Cardiac muscle cell (in vitro differentiated cells and primary cell): Measurements from ENCODE around the gene FAM168A. TPM values are rescaled to one million over a fixed set of nuclear protein-coding genes. Genes with fewer than 3 reads are reported as not detected.

ENCODE experiments used
- DNase-seq, 2 donors: peaks; one replicate each; pipeline versions ENCODE4 v3.0.0 to v3.0.0-alpha.2; 2010 to 2017; ENCODE audit warnings: low read depth in 1 of 2, low spot score in 1 of 2
- H3K27ac ChIP-seq: fragments of 200-600 bp; sonication (generic); 2 replicates; pipeline ENCODE4 v1.5.1; 2016
- H3K27me3 ChIP-seq: fragments of 200-600 bp; sonication (generic); 2 replicates; pipeline ENCODE4 v1.6.0; 2016; ENCODE audit warnings: control low read depth
- H3K36me3 ChIP-seq: fragments of 200-600 bp; sonication (generic); 2 replicates; pipeline ENCODE4 v1.5.1; 2016; ENCODE audit warnings: control low read depth
- H3K4me1 ChIP-seq: fragments of 200-600 bp; sonication (generic); 2 replicates; pipeline ENCODE4 v1.8.1; 2017; ENCODE audit warnings: low read depth, mild to moderate bottlenecking, mixed run types
- H3K4me3 ChIP-seq: fragments of 200-600 bp; sonication (generic); 2 replicates; pipeline ENCODE4 v1.5.1; 2016; ENCODE audit warnings: mild to moderate bottlenecking
- H3K9me3 ChIP-seq: fragments of 200-600 bp; sonication (generic); 2 replicates; pipeline ENCODE4 v1.5.1; 2017; ENCODE audit warnings: low read depth, mild to moderate bottlenecking, control low read depth
- CTCF ChIP-seq: IDR thresholded peaks from 2 replicates; pipeline ENCODE4 v1.5.1; 2012; ENCODE audit warnings: low read depth, mild to moderate bottlenecking, low read length
- polyA plus RNA-seq: library from polyadenylated mRNA; unstranded; fragments of >200 nt; fragmentation: Nextera tagmentation; extraction: Ambion mirVana; gene quantifications from 2 replicates; pipeline ENCODE4 v1.2.1, GENCODE V29; 2016
- total RNA-seq: library from RNA; depleted of rRNA; stranded (reverse); fragments of >200 nt; gene quantifications from 2 replicates; pipeline ENCODE4 v1.2.3, GENCODE V29; 2016

The FAM168A gene
- total and polyA plus RNA-seq, 2 experiments from 2014 or later, result 9.7 to 32.4 TPM

GRCh38 chr11:73386546-73386945 lies 211.4 kb downstream of the FAM168A start:
- Histone ChIP-seq H3K27me3 (no peaks in the 10 kb centered on the region), H3K36me3 (no peaks in the 10 kb centered on the region), H3K4me3 (no peak overlapping the region), H3K9me3 (no peaks in the 10 kb centered on the region), H3K4me1 (peaks cover 45% of the 10 kb centered on the region), H3K27ac (no peak overlapping the region)
- no peak for TF ChIP-seq CTCF
- no peak for DNase-seq

- Histone ChIP-seq H3K4me1 (peaks cover 50% of the 10 kb centered on the region), H3K9me3 (no peaks in the 10 kb centered on the region), H3K27me3 (no peaks in the 10 kb centered on the region), H3K4me3 (no peak overlapping the region), H3K27ac (no peak overlapping the region), H3K36me3 (no peaks in the 10 kb centered on the region)
- TF ChIP-seq CTCF, result no peak
- no peak for DNase-seq
Measured at GRCh38 chr11:73386016-73386415, 211.9 kb downstream of the FAM168A start.

GRCh38 chr11:73384872-73385689 lies 212.8 kb downstream of the FAM168A start:
- Histone ChIP-seq H3K9me3 (no peaks in the 10 kb centered on the region), H3K4me3 (no peak overlapping the region), H3K36me3 (no peaks in the 10 kb centered on the region), H3K4me1 (peaks cover 59% of the 10 kb centered on the region), H3K27ac (no peak overlapping the region), H3K27me3 (no peaks in the 10 kb centered on the region)
- TF ChIP-seq CTCF, result no peak
- no peak for DNase-seq

- Histone ChIP-seq H3K9me3 (no peaks in the 10 kb centered on the region), H3K4me3 (no peak overlapping the region), H3K4me1 (peaks cover 63% of the 10 kb centered on the region), H3K27me3 (no peaks in the 10 kb centered on the region), H3K27ac (no peak overlapping the region), H3K36me3 (no peaks in the 10 kb centered on the region)
- no peak for DNase-seq
- TF ChIP-seq CTCF, result no peak
Measured at GRCh38 chr11:73384531-73384871, 213.4 kb downstream of the FAM168A start.

GRCh38 chr11:73384125-73384441 lies 213.8 kb downstream of the FAM168A start:
- no peak for TF ChIP-seq CTCF
- Histone ChIP-seq H3K27me3 (no peaks in the 10 kb centered on the region), H3K9me3 (no peaks in the 10 kb centered on the region), H3K27ac (no peak overlapping the region), H3K36me3 (no peaks in the 10 kb centered on the region), H3K4me3 (no peak overlapping the region), H3K4me1 (peaks cover 67% of the 10 kb centered on the region)
- no peak for DNase-seq
